Right lobe of liver (tissue), 6 donors: ENCODE results near the gene DGKH. TPM values are rescaled to one million over a fixed set of nuclear protein-coding genes. Genes with fewer than 3 reads are reported as not detected.

Source experiments
- ATAC-seq, 4 donors: fragments of 200-7000 bp; cut with Tn5 transposase; one replicate each; pipeline ENCODE4 v1.9.1; 2020; ENCODE audit warnings: mild to moderate bottlenecking in 4 of 4, moderate library complexity in 4 of 4
- DNase-seq, 3 donors: peaks; one replicate each; pipeline ENCODE4 v3.0.0-alpha.2; 2020
- H3K27ac ChIP-seq, 3 donors: fragments of 200-600 bp; one replicate each; pipeline ENCODE4 v1.8.0; 2022
- H3K27me3 ChIP-seq, 2 donors: fragments of 200-600 bp; one replicate each; pipeline ENCODE4 v1.8.0; 2022
- H3K36me3 ChIP-seq, 4 donors: fragments of 200-600 bp; sonication (generic) in 1 of 4; one replicate each; pipeline versions ENCODE4 v1.5.1 to v1.8.0; 2017 to 2022; ENCODE audit warnings: control low read depth in 1 of 4
- H3K4me1 ChIP-seq, 4 donors: fragments of 200-600 bp; sonication (generic) in 1 of 4; one replicate each; pipeline versions ENCODE4 v1.5.1 to v1.8.0; 2017 to 2022; ENCODE audit warnings: control low read depth in 1 of 4
- H3K4me3 ChIP-seq, 3 donors: fragments of 200-600 bp; one replicate each; pipeline ENCODE4 v1.8.0; 2022
- H3K9me3 ChIP-seq, 4 donors: fragments of 200-600 bp; sonication (generic) in 1 of 4; one replicate each; pipeline versions ENCODE4 v1.5.1 to v1.8.0; 2017 to 2022; ENCODE audit warnings: control low read depth in 1 of 4
- POLR2A ChIP-seq: fragments of 450-650 bp; IDR thresholded peaks from one replicate; pipeline ENCODE4 v1.6.1; 2017; ENCODE audit warnings: antibody characterized with exemption, mild to moderate bottlenecking
- WGBS: methylation state at CpG from one replicate; pipeline ENCODE4 v1.1.6; 2018; ENCODE audit warnings: low coverage, low lambda C conversion rate; ENCODE audit not compliant: insufficient coverage; ENCODE audit errors: missing lambda C conversion rate; 5-methylcytosine and 5-hydroxymethylcytosine counted together
- intact Hi-C, 2 donors: fragments of 100-400 bp; cut with DNase I; formaldehyde crosslinking; loops; one replicate each; pipeline versions ENCODE4 v1.11.2 to v1.14.1; 2022
- total RNA-seq, 6 experiments: library from RNA; depleted of rRNA in 2 of 6; stranded (reverse); fragments of >200 nt in 2 of 6; fragmentation: NEBNext Ultra II Directional in 3 of 6; extraction: Animal tissue kit (Norgen Biotek cat#: 25700) in 3 of 6; gene quantifications; one replicate each; pipeline versions ENCODE4 v1.1.0 to v1.2.4, GENCODE V29; 2016 to 2023
- TF ChIP-seq, protein P1 (sequence below), 4 donors: fragments of 200-600 bp in 3 of 4; fragments of 450-650 bp in 1 of 4; IDR thresholded peaks; one replicate each; pipeline versions ENCODE4 v1.5.1 to v1.8.0; 2016 to 2022; ENCODE audit warnings: antibody characterized with exemption in 4 of 4, mild to moderate bottlenecking in 2 of 4
- donor health status: DM: no; HTN: yes; CAD: no.
- donor health status: DM: no; HTN: no; CAD: no.
- donor health status: DM: no; HTN: no; CAD: no.
- donor health status: DM: no; HTN: yes; CAD: no.
- donor health status: DM: no; HTN: yes; CAD: no.

The DGKH gene
- total RNA-seq, 6 experiments from 2014 or later: 0.95 to 5.1 (median 2.2) TPM

DNA sequence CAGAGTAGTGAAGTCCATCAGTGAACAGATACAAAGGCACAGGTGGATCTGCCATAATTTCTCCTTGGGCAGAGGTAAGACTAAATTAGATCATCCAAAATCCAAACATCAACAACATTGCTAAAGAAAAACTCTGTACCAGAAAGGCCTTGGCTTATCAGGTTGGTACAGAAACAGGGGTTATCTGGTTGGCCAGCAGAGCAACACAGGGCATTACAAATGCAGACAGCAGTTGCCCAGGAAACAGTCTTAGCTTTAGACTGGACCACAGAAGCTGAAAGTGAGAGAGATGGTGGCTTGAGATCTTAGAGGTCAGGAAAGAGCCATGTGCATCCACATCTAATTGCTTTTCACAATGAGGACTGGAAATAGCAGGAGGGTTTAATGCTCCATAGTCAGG lies 26.6 kb upstream of the DGKH start:
- H3K4me3 ChIP-seq: no peak overlapping the region
- intact Hi-C loops: no loop called here

DNA sequence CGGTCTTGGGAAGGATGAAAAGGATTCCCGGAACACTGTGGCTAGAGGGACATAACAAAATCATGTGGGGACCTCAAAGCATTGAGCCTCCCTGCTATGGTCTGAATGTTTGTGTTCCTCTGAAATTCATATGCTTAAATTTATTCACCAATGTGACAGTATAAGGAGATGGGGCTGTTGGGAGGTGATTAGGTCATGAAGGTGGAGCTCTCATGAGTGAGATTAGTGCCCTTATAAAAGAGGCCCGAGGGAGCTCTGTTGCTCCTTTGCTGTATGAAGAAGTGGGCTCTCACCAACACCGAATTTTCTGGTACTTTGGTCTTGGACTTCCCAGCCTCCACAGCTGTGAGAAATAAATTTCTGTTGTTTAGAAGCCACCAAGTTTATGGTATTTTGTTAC lies 26.1 kb upstream of the DGKH start:
- H3K27me3 ChIP-seq: no peaks in the 10 kb centered on the region
- no peaks in the 10 kb centered on the region for H3K9me3 ChIP-seq
- DNase-seq (no peak), ATAC-seq (no peak)
- WGBS: 86% methylated on average over 3 of the region's 4 CpGs
- H3K4me3 ChIP-seq: no peak overlapping the region
- TF ChIP-seq, protein P1, sequence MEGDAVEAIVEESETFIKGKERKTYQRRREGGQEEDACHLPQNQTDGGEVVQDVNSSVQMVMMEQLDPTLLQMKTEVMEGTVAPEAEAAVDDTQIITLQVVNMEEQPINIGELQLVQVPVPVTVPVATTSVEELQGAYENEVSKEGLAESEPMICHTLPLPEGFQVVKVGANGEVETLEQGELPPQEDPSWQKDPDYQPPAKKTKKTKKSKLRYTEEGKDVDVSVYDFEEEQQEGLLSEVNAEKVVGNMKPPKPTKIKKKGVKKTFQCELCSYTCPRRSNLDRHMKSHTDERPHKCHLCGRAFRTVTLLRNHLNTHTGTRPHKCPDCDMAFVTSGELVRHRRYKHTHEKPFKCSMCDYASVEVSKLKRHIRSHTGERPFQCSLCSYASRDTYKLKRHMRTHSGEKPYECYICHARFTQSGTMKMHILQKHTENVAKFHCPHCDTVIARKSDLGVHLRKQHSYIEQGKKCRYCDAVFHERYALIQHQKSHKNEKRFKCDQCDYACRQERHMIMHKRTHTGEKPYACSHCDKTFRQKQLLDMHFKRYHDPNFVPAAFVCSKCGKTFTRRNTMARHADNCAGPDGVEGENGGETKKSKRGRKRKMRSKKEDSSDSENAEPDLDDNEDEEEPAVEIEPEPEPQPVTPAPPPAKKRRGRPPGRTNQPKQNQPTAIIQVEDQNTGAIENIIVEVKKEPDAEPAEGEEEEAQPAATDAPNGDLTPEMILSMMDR (IDR thresholded peaks at IDR 0.05): no peak
- no peak for TF ChIP-seq POLR2A
- intact Hi-C loops: no loop called here
- no peaks in the 10 kb centered on the region for H3K4me1 ChIP-seq
- H3K27ac ChIP-seq: no peak overlapping the region
- H3K36me3 ChIP-seq: no peaks in the 10 kb centered on the region

More for the DNA sequence above, 26.6 kb upstream of the DGKH start:
- TF ChIP-seq POLR2A: no peak
- TF ChIP-seq, protein P1 (IDR thresholded peaks at IDR 0.05): no peak
- Histone ChIP-seq H3K9me3 (no peaks in the 10 kb centered on the region), H3K27me3 (no peaks in the 10 kb centered on the region), H3K4me1 (no peaks in the 10 kb centered on the region), H3K27ac (no peak overlapping the region), H3K36me3 (no peaks in the 10 kb centered on the region)
- no peak for DNase-seq
- no peak for ATAC-seq

DNA sequence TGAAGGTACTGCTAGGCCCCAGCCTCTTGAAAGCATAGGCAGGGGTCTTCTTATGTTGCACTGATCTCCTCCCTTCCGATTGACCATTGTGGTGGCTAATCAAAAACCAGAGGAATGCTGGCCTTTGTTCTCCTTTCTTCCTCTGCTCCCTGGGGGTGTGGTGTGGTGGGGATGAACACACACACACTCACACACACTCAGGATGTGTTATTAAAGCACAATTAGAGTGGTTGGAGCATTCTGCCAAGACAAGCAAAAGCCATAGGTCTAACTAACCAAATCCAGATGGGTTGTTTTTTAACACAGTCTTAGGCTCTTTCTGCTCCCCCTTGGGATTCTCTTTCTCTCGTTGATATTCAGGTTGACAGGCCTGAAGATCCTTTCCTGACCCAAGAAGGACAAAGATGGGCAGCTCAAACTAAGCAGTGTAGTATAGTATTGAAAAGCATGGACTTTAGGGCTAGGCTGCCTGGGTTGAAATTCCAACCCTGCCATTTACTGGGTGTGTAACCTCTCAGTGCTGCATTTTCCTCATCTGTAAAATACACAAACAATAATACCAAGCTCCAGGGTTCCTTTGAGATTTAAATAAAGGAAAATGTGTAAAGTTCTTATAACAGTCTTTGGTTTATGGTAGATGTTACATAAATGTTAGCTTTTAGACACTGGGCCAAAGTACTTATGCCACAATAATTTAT lies 25.5 kb upstream of the DGKH start:
- DNase-seq (no peak), ATAC-seq (no peak)
- Histone ChIP-seq H3K4me3 (no peak overlapping the region), H3K4me1 (peaks cover 0 to 3% (median 1%) of the 10 kb centered on the region in 4 donors), H3K27me3 (no peaks in the 10 kb centered on the region), H3K9me3 (no peaks in the 10 kb centered on the region), H3K36me3 (no peaks in the 10 kb centered on the region), H3K27ac (no peak overlapping the region)
- 80% methylated on average over 1 of the region's 2 CpGs for WGBS
- intact Hi-C loops: no loop called here
- TF ChIP-seq, protein P1 (IDR thresholded peaks at IDR 0.05): no peak
- TF ChIP-seq POLR2A: no peak

DNA sequence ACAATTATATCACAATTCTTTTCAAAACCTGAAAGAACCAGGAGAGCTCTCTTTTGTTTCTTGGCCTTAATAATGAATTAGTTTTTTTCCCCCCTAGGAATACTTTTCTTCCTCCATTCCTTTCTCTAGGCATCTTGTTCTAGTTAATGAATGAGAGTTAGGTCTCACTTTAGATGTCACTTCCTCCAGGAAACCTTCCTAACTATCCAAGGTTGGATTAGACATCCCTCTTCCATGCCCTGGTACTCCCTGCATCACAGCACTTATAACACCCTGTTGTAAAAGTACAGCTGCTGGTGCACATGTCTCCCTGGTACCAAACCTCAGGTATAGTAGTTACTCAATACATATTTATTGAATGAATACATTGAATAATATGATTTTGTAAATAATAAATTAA lies 21.2 kb upstream of the DGKH start:
- no peak for TF ChIP-seq POLR2A
- TF ChIP-seq, protein P1 (IDR thresholded peaks at IDR 0.05): no peak
- intact Hi-C loops: no loop called here
- Histone ChIP-seq H3K9me3 (no peaks in the 10 kb centered on the region), H3K27ac (no peak overlapping the region), H3K36me3 (no peaks in the 10 kb centered on the region), H3K4me3 (no peak overlapping the region), H3K27me3 (no peaks in the 10 kb centered on the region), H3K4me1 (peaks cover 0 to 11% (median 3%) of the 10 kb centered on the region in 4 donors)
- no peak for ATAC-seq
- DNase-seq: no peak
